ENCODE data around the gene TPRG1.
A peak's percentile ranks its signal among the peaks of the same experiment; 100 is the strongest.

Gene TPRG1

DNA sequence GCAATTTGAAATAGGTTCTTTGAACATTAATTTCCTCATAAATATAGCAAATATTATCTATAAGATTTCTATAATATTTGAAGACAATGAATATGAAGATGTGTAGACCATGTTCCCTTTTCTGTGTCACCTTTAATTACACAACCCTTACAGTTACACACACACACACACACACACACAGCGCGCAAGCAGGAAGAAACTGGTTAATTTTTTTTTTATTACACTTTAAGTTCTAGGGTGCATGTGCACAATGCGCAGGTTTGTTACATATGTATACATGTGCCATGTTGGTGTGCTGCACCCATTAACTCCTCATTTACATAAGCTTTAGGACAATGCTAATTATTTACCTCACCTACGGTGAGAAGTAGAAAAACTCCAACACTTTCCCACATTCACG lies 122.9 kb downstream of the TPRG1 start:
- no peaks in the 10 kb centered on the region for H3K9me3 ChIP-seq (ENCODE audit: severe bottlenecking)
- TF ChIP-seq, protein P1, sequence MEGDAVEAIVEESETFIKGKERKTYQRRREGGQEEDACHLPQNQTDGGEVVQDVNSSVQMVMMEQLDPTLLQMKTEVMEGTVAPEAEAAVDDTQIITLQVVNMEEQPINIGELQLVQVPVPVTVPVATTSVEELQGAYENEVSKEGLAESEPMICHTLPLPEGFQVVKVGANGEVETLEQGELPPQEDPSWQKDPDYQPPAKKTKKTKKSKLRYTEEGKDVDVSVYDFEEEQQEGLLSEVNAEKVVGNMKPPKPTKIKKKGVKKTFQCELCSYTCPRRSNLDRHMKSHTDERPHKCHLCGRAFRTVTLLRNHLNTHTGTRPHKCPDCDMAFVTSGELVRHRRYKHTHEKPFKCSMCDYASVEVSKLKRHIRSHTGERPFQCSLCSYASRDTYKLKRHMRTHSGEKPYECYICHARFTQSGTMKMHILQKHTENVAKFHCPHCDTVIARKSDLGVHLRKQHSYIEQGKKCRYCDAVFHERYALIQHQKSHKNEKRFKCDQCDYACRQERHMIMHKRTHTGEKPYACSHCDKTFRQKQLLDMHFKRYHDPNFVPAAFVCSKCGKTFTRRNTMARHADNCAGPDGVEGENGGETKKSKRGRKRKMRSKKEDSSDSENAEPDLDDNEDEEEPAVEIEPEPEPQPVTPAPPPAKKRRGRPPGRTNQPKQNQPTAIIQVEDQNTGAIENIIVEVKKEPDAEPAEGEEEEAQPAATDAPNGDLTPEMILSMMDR (IDR thresholded peaks at IDR 0.05; ENCODE audit: poor library complexity, severe bottlenecking), result no peak
- H3K4me3 ChIP-seq (ENCODE audit: severe bottlenecking), result no peak overlapping the region
- no peaks in the 10 kb centered on the region for H3K36me3 ChIP-seq (ENCODE audit: low read depth)
- no peaks in the 10 kb centered on the region for H3K27me3 ChIP-seq (ENCODE audit: insufficient read depth, poor library complexity, severe bottlenecking)
- H3K27ac ChIP-seq (ENCODE audit: poor library complexity, severe bottlenecking), result no peak overlapping the region
- ATAC-seq (ENCODE audit: low read depth) (no peak), DNase-seq (ENCODE audit: low spot score) (no peak)
- H3K4me1 ChIP-seq (ENCODE audit: insufficient read depth, poor library complexity, severe bottlenecking), result peaks cover 41% of the 10 kb centered on the region

DNA sequence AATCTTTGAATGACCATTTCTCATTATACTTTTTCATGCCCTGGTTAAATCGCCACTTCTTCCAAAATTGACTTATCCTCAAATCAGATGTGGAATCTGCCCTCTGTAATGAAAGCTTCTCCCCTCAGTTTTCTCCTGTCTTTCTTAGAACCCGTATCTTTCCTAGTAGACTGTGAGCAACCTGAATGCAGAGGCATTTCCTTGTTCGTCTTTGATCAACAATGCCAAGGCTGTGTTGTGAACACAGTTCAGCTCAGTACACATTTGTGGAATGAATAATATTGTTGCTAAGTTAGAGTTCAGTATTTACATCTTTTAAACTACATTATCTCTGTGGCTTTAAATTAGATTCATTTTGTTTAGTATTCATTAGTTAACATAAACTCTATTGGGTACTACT lies 123.3 kb downstream of the TPRG1 start:
- no peak for ATAC-seq (ENCODE audit: low read depth)

DNA sequence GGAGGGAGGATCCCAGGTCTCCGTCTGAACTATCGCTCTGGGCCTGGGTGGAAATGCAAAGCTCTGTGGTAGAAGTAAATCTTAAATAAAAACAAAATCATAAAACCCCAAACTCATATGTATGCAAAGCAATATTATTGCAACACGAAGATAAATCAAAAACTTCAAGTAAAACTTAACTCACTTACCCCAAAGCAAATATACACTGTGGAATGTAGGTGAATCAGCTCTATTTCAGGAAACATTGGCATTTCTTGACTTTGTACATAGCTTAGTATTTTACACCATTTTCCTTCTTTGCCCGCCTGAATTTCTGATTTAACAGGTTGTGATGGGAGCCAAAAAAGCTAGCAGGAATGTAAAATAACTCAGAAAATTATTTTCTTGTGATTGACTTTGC lies 126.2 kb downstream of the TPRG1 start:
- Histone ChIP-seq H3K27ac (ENCODE audit: poor library complexity, severe bottlenecking) (peak overlapping the region; percentile 72), H3K9me3 (ENCODE audit: severe bottlenecking) (no peaks in the 10 kb centered on the region), H3K4me1 (ENCODE audit: insufficient read depth, poor library complexity, severe bottlenecking) (peaks cover 38% of the 10 kb centered on the region), H3K27me3 (ENCODE audit: insufficient read depth, poor library complexity, severe bottlenecking) (no peaks in the 10 kb centered on the region), H3K36me3 (ENCODE audit: low read depth) (no peaks in the 10 kb centered on the region), H3K4me3 (ENCODE audit: severe bottlenecking) (no peak overlapping the region)
- TF ChIP-seq, protein P1 (IDR thresholded peaks at IDR 0.05; ENCODE audit: poor library complexity, severe bottlenecking), result no peak
- DNase-seq (ENCODE audit: low spot score), result no peak
- ATAC-seq (ENCODE audit: low read depth), result peak; percentile 83

More for the DNA sequence above, 123.3 kb downstream of the TPRG1 start:
- Histone ChIP-seq H3K9me3 (ENCODE audit: severe bottlenecking) (no peaks in the 10 kb centered on the region), H3K4me3 (ENCODE audit: severe bottlenecking) (no peak overlapping the region), H3K4me1 (ENCODE audit: insufficient read depth, poor library complexity, severe bottlenecking) (peaks cover 41% of the 10 kb centered on the region), H3K27me3 (ENCODE audit: insufficient read depth, poor library complexity, severe bottlenecking) (no peaks in the 10 kb centered on the region), H3K36me3 (ENCODE audit: low read depth) (no peaks in the 10 kb centered on the region), H3K27ac (ENCODE audit: poor library complexity, severe bottlenecking) (no peak overlapping the region)
- TF ChIP-seq, protein P1 (IDR thresholded peaks at IDR 0.05; ENCODE audit: poor library complexity, severe bottlenecking), result no peak
- DNase-seq (ENCODE audit: low spot score), result no peak

DNA sequence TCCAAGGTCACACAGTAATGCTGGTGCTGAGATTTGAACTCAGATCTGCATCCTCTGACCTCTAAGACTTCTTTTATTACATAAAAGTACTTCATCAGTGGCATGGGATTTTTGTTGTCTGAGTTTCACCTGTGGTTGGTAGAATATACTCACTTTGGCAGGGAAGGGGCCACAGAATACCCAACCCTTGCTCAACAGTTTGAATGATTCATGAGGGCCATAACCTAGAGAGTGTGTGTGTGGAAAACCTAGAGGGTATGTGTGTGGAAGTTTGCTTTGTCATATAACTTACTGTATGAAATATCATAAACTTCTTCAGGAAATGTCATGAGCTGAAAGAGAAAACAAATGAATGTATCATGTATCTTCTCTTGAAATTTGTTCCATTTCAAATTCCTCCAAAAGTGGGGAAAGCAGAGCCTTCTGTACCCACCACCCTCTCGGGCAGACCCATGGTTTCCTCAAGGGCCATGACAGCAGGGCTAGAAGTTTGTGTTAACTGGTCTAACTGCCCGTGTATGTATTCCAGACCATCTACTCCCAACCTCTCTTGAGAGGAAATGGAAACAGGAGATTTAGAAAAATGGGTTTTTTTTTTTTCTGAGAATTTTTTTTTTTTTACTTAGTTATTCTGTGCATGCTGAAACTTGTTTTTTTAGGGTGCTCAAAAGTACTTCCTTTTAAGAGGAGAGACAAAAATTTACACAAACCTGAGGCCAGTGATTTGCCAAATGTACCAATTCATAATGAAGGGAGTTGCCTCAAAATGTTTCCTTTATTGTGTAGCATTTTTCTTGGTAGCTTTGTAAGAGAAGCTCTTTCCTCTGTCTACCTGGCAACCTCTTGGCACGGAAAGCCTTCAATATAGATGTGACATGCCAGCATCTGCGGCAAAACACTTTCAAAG lies 127.0 kb downstream of the TPRG1 start:
- Histone ChIP-seq H3K4me3 (ENCODE audit: severe bottlenecking) (no peak overlapping the region), H3K27ac (ENCODE audit: poor library complexity, severe bottlenecking) (peak overlapping the region; percentile 72), H3K9me3 (ENCODE audit: severe bottlenecking) (no peaks in the 10 kb centered on the region), H3K4me1 (ENCODE audit: insufficient read depth, poor library complexity, severe bottlenecking) (peaks cover 37% of the 10 kb centered on the region), H3K36me3 (ENCODE audit: low read depth) (no peaks in the 10 kb centered on the region), H3K27me3 (ENCODE audit: insufficient read depth, poor library complexity, severe bottlenecking) (no peaks in the 10 kb centered on the region)
- TF ChIP-seq, protein P1 (IDR thresholded peaks at IDR 0.05; ENCODE audit: poor library complexity, severe bottlenecking), result no peak
- DNase-seq (ENCODE audit: low spot score), result no peak
- peak; percentile 90 for ATAC-seq (ENCODE audit: low read depth)

DNA sequence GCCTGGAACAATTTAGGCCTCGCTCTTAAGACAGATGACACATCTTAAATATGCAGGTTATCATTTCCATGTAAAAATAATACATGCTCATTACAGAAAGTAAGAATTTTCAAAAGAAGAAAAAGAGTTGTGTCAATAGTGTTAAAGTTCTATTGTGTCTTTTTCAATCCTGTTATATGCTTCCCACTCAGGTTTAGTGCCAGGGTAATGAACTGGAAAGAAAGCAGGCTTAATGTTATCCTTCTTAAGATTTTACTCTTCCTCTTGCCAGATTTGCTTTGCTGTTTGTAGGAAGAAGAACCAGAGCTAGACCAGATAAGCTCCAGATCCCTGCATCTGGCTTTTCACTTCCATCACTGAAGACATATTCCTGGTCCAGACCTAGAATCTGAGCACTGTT lies 128.6 kb downstream of the TPRG1 start:
- Histone ChIP-seq H3K27ac (ENCODE audit: poor library complexity, severe bottlenecking) (no peak overlapping the region), H3K36me3 (ENCODE audit: low read depth) (no peaks in the 10 kb centered on the region), H3K4me1 (ENCODE audit: insufficient read depth, poor library complexity, severe bottlenecking) (peaks cover 53% of the 10 kb centered on the region), H3K27me3 (ENCODE audit: insufficient read depth, poor library complexity, severe bottlenecking) (no peaks in the 10 kb centered on the region), H3K4me3 (ENCODE audit: severe bottlenecking) (no peak overlapping the region), H3K9me3 (ENCODE audit: severe bottlenecking) (no peaks in the 10 kb centered on the region)
- DNase-seq (ENCODE audit: low spot score) (no peak), ATAC-seq (ENCODE audit: low read depth) (no peak)
- TF ChIP-seq, protein P1 (IDR thresholded peaks at IDR 0.05; ENCODE audit: poor library complexity, severe bottlenecking), result no peak

Measured in RWPE2 (cell line).